ENCODE results near the gene GJA8. TPM values are rescaled to one million over a fixed set of nuclear protein-coding genes. Genes with fewer than 3 reads are reported as not detected.
A peak's percentile ranks its signal among the peaks of the same experiment; 100 is the strongest.
"Not testable (repeated sequence)": the region's sequence is repeated elsewhere in the genome, so short reads cannot be mapped to it uniquely, and the experiment has no call there.

GJA8 gene
- total RNA-seq (not detected), polyA plus RNA-seq (not detected)
- long read RNA-seq, donor 1 = 0 reads
- long read RNA-seq, donor 2 = 0 reads
- long read RNA-seq, donor 3 = 0 reads
- long read RNA-seq, donor 4 = 0 reads
- long read RNA-seq, donor 5 = 0 reads

DNA sequence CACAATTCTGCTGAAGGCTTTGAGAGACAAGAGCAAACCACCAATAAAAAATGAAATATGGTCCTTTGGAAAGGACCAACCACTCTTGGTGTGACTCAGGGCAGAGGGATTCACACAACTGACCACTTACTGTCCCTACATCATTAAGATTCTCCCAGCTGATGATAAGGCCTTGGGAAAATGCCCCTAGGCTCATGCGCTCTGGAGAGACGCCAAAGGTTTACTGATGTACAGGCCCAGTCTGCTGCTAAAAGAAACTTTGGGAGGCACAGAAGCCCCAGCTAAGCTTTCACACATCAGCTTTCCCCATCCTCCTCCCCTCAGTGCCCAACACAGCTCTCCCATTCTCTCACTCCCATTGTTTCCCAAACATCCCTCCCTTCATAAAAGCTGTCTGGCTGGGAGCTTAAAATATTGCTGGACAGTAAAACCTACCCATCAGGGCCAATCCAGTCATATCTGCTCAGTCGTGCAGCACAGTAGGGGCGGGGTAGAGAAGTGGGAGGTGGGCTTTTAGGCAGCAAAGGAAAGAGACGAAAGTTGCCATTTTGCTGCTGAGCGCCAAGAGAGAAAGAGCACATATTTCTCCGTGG is at the start of gene GJA8:
Gene GJA8, plus strand, starts transcription at position 543 of the 593 bp plus-strand sequence. CDS start 5,161 bp downstream, outside the sequence.
- Histone ChIP-seq H3K36me3 (ENCODE audit: control insufficient read depth in 4 of 4, insufficient read depth in 4 of 4, low read length in 4 of 4) (no peaks in the 10 kb centered on the region), H3K4me3 (no peak within 1 kb of the TSS), H3K27me3 (ENCODE audit: control insufficient read depth in 3 of 3, insufficient read depth in 3 of 3, low read length in 2 of 3) (no peaks in the 10 kb centered on the region), H3K9ac (ENCODE audit: insufficient read depth in 1 of 2, low read length in 2 of 2) (no peak within 1 kb of the TSS), H3K4me1 (ENCODE audit: control insufficient read depth in 5 of 5, insufficient read depth in 5 of 5, low read length in 5 of 5) (peaks cover 0 to 3% (median 0%) of the 10 kb centered on the region in 5 donors), H3K27ac (ENCODE audit: low read depth in 1 of 2, low read length in 1 of 2) (no peak within 1 kb of the TSS), H3K9me3 (ENCODE audit: control insufficient read depth in 4 of 4, insufficient read depth in 3 of 4, low read length in 3 of 4) (no peaks in the 10 kb centered on the region)
- TF ChIP-seq CTCF (IDR thresholded peaks at IDR 0.05; ENCODE audit: control extremely low read depth, extremely low read depth) = no peak
- 86 to 94% methylated on average over 7 of the region's 7 CpGs for WGBS, 2 donors
- DNase-seq (no peak), ATAC-seq (ENCODE audit: insufficient read depth, low FRiP score) (no peak)

DNA sequence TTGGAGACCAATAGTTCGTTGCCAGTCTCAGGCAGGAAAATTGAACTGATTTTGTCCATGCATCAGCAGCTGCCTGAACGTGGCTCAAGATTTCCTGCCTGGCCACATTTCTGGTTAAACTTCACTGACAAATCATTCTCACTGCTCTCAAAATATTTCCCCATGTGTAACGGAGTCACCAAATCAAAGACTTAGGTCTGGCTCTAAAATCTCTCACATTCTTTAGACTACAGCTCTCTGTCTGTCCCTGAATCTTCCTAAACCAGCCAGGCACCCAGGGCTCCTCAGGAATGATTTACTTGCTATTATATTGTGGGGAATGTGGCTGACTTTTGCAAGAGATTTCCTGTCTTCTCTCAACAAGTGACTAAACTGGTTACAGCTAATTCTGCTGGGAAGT is 49.2 kb upstream of the GJA8 start:
- peak in 2 of 3 donors; percentile 26 to 42 for DNase-seq
- Histone ChIP-seq H3K9me3 (ENCODE audit: control insufficient read depth in 4 of 4, insufficient read depth in 3 of 4, low read length in 3 of 4) (no peaks in the 10 kb centered on the region), H3K27me3 (ENCODE audit: control insufficient read depth in 3 of 3, insufficient read depth in 3 of 3, low read length in 2 of 3) (peaks cover 0 to 28% (median 2%) of the 10 kb centered on the region in 3 donors), H3K4me3 (no peak overlapping the region), H3K4me1 (ENCODE audit: control insufficient read depth in 5 of 5, insufficient read depth in 5 of 5, low read length in 5 of 5) (peaks cover 0 to 6% (median 0%) of the 10 kb centered on the region in 5 donors), H3K9ac (ENCODE audit: insufficient read depth in 1 of 2, low read length in 2 of 2) (no peak overlapping the region), H3K27ac (ENCODE audit: low read depth in 1 of 2, low read length in 1 of 2) (peak overlapping the region in 1 of 2 donors; percentile 52), H3K36me3 (ENCODE audit: control insufficient read depth in 4 of 4, insufficient read depth in 4 of 4, low read length in 4 of 4) (no peaks in the 10 kb centered on the region)
- WGBS, 2 donors = 41 to 47% methylated on average over 3 of the region's 3 CpGs
- no peak for TF ChIP-seq CTCF (IDR thresholded peaks at IDR 0.05; ENCODE audit: control extremely low read depth, extremely low read depth)
- ATAC-seq (ENCODE audit: insufficient read depth, low FRiP score) = no peak

DNA sequence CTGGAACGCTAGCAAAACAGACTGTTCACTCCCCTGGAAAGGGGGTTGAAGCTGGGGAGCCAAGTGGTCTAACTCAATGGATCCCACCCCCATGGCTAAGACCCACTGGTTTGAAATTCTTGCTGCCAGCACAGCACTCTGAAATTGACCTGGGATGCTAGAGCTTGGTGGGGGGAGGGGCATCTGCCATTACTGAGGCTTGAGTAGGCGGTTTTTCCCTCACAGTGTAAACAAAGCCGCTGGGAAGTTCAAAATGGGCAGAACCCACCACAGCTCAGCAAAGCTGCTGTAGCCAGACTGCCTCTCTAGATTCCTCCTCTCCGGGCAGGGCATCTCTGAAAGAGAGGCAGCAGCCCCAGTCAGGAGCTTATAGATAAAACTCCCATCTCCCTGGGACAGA is 47.6 kb upstream of the GJA8 start:
- not testable (repeated sequence) for H3K9ac ChIP-seq (ENCODE audit: insufficient read depth in 1 of 2, low read length in 2 of 2); H3K36me3 ChIP-seq (ENCODE audit: control insufficient read depth in 4 of 4, insufficient read depth in 4 of 4, low read length in 4 of 4); H3K9me3 ChIP-seq (ENCODE audit: control insufficient read depth in 4 of 4, insufficient read depth in 3 of 4, low read length in 3 of 4); ATAC-seq (ENCODE audit: insufficient read depth, low FRiP score); H3K27ac ChIP-seq (ENCODE audit: low read depth in 1 of 2, low read length in 1 of 2); H3K4me3 ChIP-seq; DNase-seq; H3K4me1 ChIP-seq (ENCODE audit: control insufficient read depth in 5 of 5, insufficient read depth in 5 of 5, low read length in 5 of 5)
- peaks cover 0 to 16% (median 2%) of the 10 kb centered on the region in 3 donors for H3K27me3 ChIP-seq (ENCODE audit: control insufficient read depth in 3 of 3, insufficient read depth in 3 of 3, low read length in 2 of 3)
- WGBS, 2 donors = 57 to 76% methylated on average over 4 of the region's 4 CpGs

DNA sequence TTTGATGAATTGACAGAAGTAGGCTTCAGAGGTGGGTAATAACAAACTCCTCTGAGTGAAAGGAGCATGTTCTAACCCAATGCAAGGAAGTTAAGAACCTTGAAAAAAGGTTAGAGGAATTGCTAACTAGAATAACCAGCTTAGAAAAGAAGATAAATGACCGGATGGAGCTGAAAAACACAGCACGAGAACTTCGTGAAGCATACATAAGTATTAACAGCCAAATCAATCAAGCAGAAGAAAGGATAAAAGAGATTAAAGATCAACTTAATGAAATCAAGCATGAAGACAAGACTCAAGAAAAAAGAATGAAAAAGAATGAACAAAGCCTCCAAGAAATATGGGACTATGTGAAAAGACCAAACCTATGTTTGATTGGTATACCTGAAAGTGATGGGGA is 46.6 kb upstream of the GJA8 start:
- not testable (repeated sequence) for H3K4me3 ChIP-seq; H3K9ac ChIP-seq (ENCODE audit: insufficient read depth in 1 of 2, low read length in 2 of 2); H3K4me1 ChIP-seq (ENCODE audit: control insufficient read depth in 5 of 5, insufficient read depth in 5 of 5, low read length in 5 of 5); H3K9me3 ChIP-seq (ENCODE audit: control insufficient read depth in 4 of 4, insufficient read depth in 3 of 4, low read length in 3 of 4); ATAC-seq (ENCODE audit: insufficient read depth, low FRiP score); H3K36me3 ChIP-seq (ENCODE audit: control insufficient read depth in 4 of 4, insufficient read depth in 4 of 4, low read length in 4 of 4); H3K27ac ChIP-seq (ENCODE audit: low read depth in 1 of 2, low read length in 1 of 2); DNase-seq; H3K27me3 ChIP-seq (ENCODE audit: control insufficient read depth in 3 of 3, insufficient read depth in 3 of 3, low read length in 2 of 3)
- 96% methylated on average over 3 of the region's 3 CpGs for WGBS, 2 donors

- not testable (repeated sequence) for ATAC-seq (ENCODE audit: insufficient read depth, low FRiP score); H3K36me3 ChIP-seq (ENCODE audit: control insufficient read depth in 4 of 4, insufficient read depth in 4 of 4, low read length in 4 of 4); H3K4me3 ChIP-seq; H3K27me3 ChIP-seq (ENCODE audit: control insufficient read depth in 3 of 3, insufficient read depth in 3 of 3, low read length in 2 of 3); H3K4me1 ChIP-seq (ENCODE audit: control insufficient read depth in 5 of 5, insufficient read depth in 5 of 5, low read length in 5 of 5); H3K9me3 ChIP-seq (ENCODE audit: control insufficient read depth in 4 of 4, insufficient read depth in 3 of 4, low read length in 3 of 4); H3K27ac ChIP-seq (ENCODE audit: low read depth in 1 of 2, low read length in 1 of 2); DNase-seq; H3K9ac ChIP-seq (ENCODE audit: insufficient read depth in 1 of 2, low read length in 2 of 2)
- 92 to 94% methylated on average over 4 of the region's 4 CpGs for WGBS, 2 donors
Measured at GRCh38 chr1:147867204-147867603, 35.4 kb upstream of the GJA8 start.

Measured in lung (tissue), 16 donors.